Endodermal cell (in vitro differentiated cells): ENCODE data around the gene TANC2. TPM values are rescaled to one million over a fixed set of nuclear protein-coding genes. Genes with fewer than 3 reads are reported as not detected.

Experiments used
- DNase-seq: peaks from one replicate; pipeline ENCODE4 v3.0.0-alpha.2; 2017
- H3K27ac ChIP-seq: 2 replicates; pipeline ENCODE4 v1.5.1; 2013; ENCODE audit warnings: mild to moderate bottlenecking, low read depth, low read length, moderate library complexity
- H3K27me3 ChIP-seq: 2 replicates; pipeline ENCODE4 v1.6.1; 2013; ENCODE audit warnings: mild to moderate bottlenecking, low read length, moderate library complexity; ENCODE audit not compliant: insufficient read depth, control insufficient read depth, poor library complexity, severe bottlenecking
- H3K36me3 ChIP-seq: 2 replicates; pipeline ENCODE4 v1.7.0; 2013; ENCODE audit warnings: mild to moderate bottlenecking, low read length, moderate library complexity; ENCODE audit not compliant: control insufficient read depth, insufficient read depth
- H3K4me1 ChIP-seq: one replicate; pipeline ENCODE4 v1.7.0; 2013; ENCODE audit warnings: low read length; ENCODE audit not compliant: control insufficient read depth, insufficient read depth
- H3K4me3 ChIP-seq: 2 replicates; pipeline ENCODE4 v1.5.1; 2013; ENCODE audit warnings: mild to moderate bottlenecking, low read length, moderate library complexity
- H3K9ac ChIP-seq: 2 replicates; pipeline ENCODE4 v1.6.1; 2013; ENCODE audit warnings: mild to moderate bottlenecking, low read length, moderate library complexity; ENCODE audit not compliant: poor library complexity, severe bottlenecking; ENCODE audit errors: extremely low read depth
- H3K9me3 ChIP-seq: 2 replicates; pipeline ENCODE4 v1.6.1; 2013; ENCODE audit warnings: mild to moderate bottlenecking, low read length, moderate library complexity; ENCODE audit not compliant: control insufficient read depth
- H3K27ac Mint-ChIP-seq: 2 replicates; pipeline ENCODE4 v1.8.0; 2020; ENCODE audit warnings: mixed read lengths
- H3K27me3 Mint-ChIP-seq: 2 replicates; pipeline ENCODE4 v1.8.0; 2021; ENCODE audit warnings: mild to moderate bottlenecking, mixed read lengths; ENCODE audit not compliant: insufficient read depth
- H3K36me3 Mint-ChIP-seq: 2 replicates; pipeline ENCODE4 v1.8.0; 2020; ENCODE audit warnings: low read depth, mixed read lengths
- H3K4me1 Mint-ChIP-seq: 2 replicates; pipeline ENCODE4 v1.8.0; 2020; ENCODE audit warnings: mixed read lengths
- H3K4me3 Mint-ChIP-seq: 2 replicates; pipeline ENCODE4 v1.8.0; 2020; ENCODE audit warnings: mild to moderate bottlenecking, moderate library complexity, mixed read lengths
- H3K9me3 Mint-ChIP-seq: 2 replicates; pipeline ENCODE4 v1.8.0; 2020; ENCODE audit warnings: mild to moderate bottlenecking, mixed read lengths
- CTCF ChIP-seq: fragments of 200-600 bp; sonication (generic); conservative IDR thresholded peaks from 2 replicates; pipeline ENCODE4 v1.5.0; 2021; ENCODE audit warnings: antibody characterized with exemption, mild to moderate bottlenecking
- WGBS, 2 experiments: methylation state at CpG; one replicate each; pipeline versions ENCODE4 v1.1.5 to v1.1.7; 2013; ENCODE audit warnings: missing lambda C conversion rate in 2 of 2, mixed read lengths in 1 of 2; ENCODE audit not compliant: insufficient coverage in 1 of 2, insufficient read length in 1 of 2; 5-methylcytosine and 5-hydroxymethylcytosine counted together
- total RNA-seq, 2 donors: library from RNA; stranded (reverse); fragmentation: NEBNext Ultra II Directional in 1 of 2; extraction: Animal tissue kit (Norgen Biotek cat#: 25700) in 1 of 2; gene quantifications; 2 replicates in 1 of 2; 3 replicates in 1 of 2; pipeline ENCODE4 v1.2.1, GENCODE V29; 2021

Gene TANC2
- total RNA-seq, 2 donors from 2014 or later, result 16.7 to 22.9 TPM

DNA sequence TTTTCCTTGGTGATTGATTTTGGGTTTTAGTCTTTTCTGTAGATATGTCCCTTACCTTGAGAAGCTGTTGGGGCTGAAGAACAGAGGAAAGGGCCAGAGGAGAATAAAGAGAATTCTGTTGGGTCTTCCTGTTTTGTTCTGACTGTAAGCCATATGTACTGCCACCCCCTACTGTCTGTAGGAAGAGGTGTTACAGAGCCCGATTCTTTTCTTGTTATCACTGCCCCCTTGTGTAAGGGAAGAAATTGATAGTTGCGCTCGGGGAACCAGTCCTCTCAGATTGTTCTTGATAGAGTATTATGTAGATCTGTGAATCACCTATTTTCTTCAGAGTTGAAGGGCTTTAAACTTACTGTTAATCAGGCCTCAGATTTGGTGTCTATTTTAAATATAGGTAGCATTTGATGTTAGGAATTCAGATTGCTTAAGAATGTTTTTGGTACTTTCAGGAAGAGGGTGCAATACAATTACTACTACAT lies 2.4 kb downstream of the TANC2 start:
- Histone ChIP-seq H3K36me3 (no peaks in the 10 kb centered on the region), H3K9ac (no peak overlapping the region), H3K27ac (no peak overlapping the region), H3K4me1 (no peaks in the 10 kb centered on the region), H3K9me3 (peaks cover 14% of the 10 kb centered on the region), H3K4me3 (no peak overlapping the region), H3K27me3 (peaks cover 23% of the 10 kb centered on the region)
- 0% methylated on average over 2 to 3 of the region's 3 CpGs for WGBS, 2 experiments
- Mint-ChIP-seq H3K27ac (no peak overlapping the region), H3K4me3 (no peak overlapping the region), H3K4me1 (peaks cover 19% of the 10 kb centered on the region), H3K9me3 (peaks cover 13% of the 10 kb centered on the region), H3K36me3 (peaks cover 10% of the 10 kb centered on the region), H3K27me3 (peaks cover 26% of the 10 kb centered on the region)
- peak; percentile 90 for TF ChIP-seq CTCF
- DNase-seq, result peak; percentile 80

GRCh38 chr17:62970610-62971009 lies 4.6 kb downstream of the TANC2 start:
- H3K4me1 ChIP-seq, result no peaks in the 10 kb centered on the region
- H3K9ac ChIP-seq, result no peak overlapping the region
- peaks cover 13% of the 10 kb centered on the region for H3K27me3 Mint-ChIP-seq
- H3K27ac ChIP-seq, result no peak overlapping the region
- no peaks in the 10 kb centered on the region for H3K36me3 ChIP-seq
- DNase-seq, result no peak
- no peak for TF ChIP-seq CTCF
- peaks cover 10% of the 10 kb centered on the region for H3K36me3 Mint-ChIP-seq
- peaks cover 13% of the 10 kb centered on the region for H3K9me3 Mint-ChIP-seq
- peaks cover 14% of the 10 kb centered on the region for H3K9me3 ChIP-seq
- H3K4me1 Mint-ChIP-seq, result peaks cover 19% of the 10 kb centered on the region
- no peak overlapping the region for H3K27ac Mint-ChIP-seq
- no peak overlapping the region for H3K4me3 Mint-ChIP-seq
- H3K4me3 ChIP-seq, result no peak overlapping the region
- peaks cover 11% of the 10 kb centered on the region for H3K27me3 ChIP-seq

DNA sequence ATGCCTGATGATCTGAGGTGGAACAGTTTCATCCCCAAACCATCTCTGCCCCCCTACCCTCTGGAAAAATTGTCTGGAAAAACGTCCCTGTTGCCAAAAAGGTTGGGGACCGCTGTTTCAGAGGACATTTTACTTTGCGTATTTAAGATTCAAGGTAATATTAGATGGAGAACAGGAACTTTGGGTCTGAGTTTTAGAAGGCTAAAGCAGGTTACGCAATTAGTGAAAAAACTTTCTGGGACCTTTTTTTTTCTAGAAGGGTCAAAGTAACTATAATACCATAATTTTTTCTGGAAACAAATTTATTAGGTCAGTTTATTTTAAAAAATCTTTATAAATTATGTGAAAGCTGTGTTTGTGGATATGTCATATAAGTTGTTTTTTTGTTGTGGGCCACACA lies 5.8 kb downstream of the TANC2 start:
- H3K36me3 Mint-ChIP-seq, result peaks cover 11% of the 10 kb centered on the region
- no peaks in the 10 kb centered on the region for H3K36me3 ChIP-seq
- H3K27ac Mint-ChIP-seq, result no peak overlapping the region
- H3K9me3 Mint-ChIP-seq, result peaks cover 15% of the 10 kb centered on the region
- H3K27ac ChIP-seq, result no peak overlapping the region
- H3K4me3 Mint-ChIP-seq, result no peak overlapping the region
- peaks cover 22% of the 10 kb centered on the region for H3K9me3 ChIP-seq
- no peak overlapping the region for H3K4me3 ChIP-seq
- peaks cover 10% of the 10 kb centered on the region for H3K27me3 ChIP-seq
- DNase-seq, result no peak
- H3K4me1 Mint-ChIP-seq, result peaks cover 17% of the 10 kb centered on the region
- no peaks in the 10 kb centered on the region for H3K4me1 ChIP-seq
- H3K9ac ChIP-seq, result no peak overlapping the region
- H3K27me3 Mint-ChIP-seq, result peaks cover 9% of the 10 kb centered on the region
- no peak for TF ChIP-seq CTCF
- WGBS, 2 experiments, result 72 to 100% methylated on average over 2 to 3 of the region's 4 CpGs
